Measurements from ENCODE around the gene TSC2.

DNA sequence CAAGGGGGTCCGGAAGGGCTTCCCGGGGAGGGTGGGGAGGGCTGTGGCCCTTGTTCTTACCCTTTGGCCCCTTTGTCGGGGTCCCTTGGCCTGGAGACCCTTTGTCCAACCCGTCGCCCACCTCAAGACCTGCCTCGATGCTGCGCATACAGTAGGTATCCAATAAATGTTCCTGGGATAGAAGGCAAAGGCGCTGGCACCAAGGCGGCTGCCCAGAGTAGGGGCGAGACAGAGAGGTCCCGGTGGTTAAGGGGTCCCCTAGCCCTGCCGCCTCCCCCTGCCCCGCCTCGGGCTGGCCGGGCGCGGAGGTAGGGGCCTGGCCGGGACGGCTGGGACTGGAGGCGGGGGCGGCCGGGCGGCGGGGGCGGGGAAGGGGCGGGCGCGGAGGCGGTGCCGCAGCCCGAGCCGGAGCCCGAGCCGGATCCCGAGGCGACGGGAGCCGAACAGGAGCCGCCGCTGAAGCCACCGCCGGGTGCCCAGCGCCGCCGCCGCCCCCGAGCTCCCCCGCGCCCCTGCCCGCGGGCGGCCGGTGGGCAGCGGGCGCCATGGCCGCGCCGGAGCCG, 21.2 kb upstream of the TSC2 start, which contains the start of gene NHERF2:
- TF ChIP-seq CTCF (IDR thresholded peaks at IDR 0.05; ENCODE audit: low read depth, low read length): no peak
- TF ChIP-seq EZH2phosphoT487 (IDR thresholded peaks at IDR 0.05; ENCODE audit: low read depth): no peak

Data from OCI-LY3 (cell line).